Ishikawa (cell line): ENCODE measurements around the gene PARP14.

Experiments used
- CEBPB ChIP-seq: IDR thresholded peaks from 2 replicates; pipeline ENCODE4 v1.6.1; 2012
- CREB1 ChIP-seq: IDR thresholded peaks from 2 replicates; pipeline ENCODE4 v1.6.1; 2012; ENCODE audit warnings: low read depth
- EP300 ChIP-seq: IDR thresholded peaks from 2 replicates; pipeline ENCODE4 v1.6.1; 2012; ENCODE audit warnings: borderline replicate concordance
- FOXM1 ChIP-seq: IDR thresholded peaks from 2 replicates; pipeline ENCODE4 v1.6.1; 2012; ENCODE audit warnings: low read depth, borderline replicate concordance
- MAX ChIP-seq: IDR thresholded peaks from 2 replicates; pipeline ENCODE4 v1.6.1; 2012
- NFIC ChIP-seq: IDR thresholded peaks from 2 replicates; pipeline ENCODE4 v1.6.1; 2012
- RAD21 ChIP-seq: IDR thresholded peaks from 2 replicates; pipeline ENCODE4 v1.6.1; 2012; ENCODE audit warnings: low read depth
- REST ChIP-seq: IDR thresholded peaks from 2 replicates; pipeline ENCODE4 v1.6.1; 2012; ENCODE audit warnings: low read depth, mild to moderate bottlenecking
- TAF1 ChIP-seq: IDR thresholded peaks from 2 replicates; pipeline ENCODE4 v1.6.1; 2012; ENCODE audit warnings: low read depth, mild to moderate bottlenecking
- TCF12 ChIP-seq: IDR thresholded peaks from 2 replicates; pipeline ENCODE4 v1.6.1; 2012; ENCODE audit warnings: low read depth
- TEAD4 ChIP-seq: IDR thresholded peaks from 2 replicates; pipeline ENCODE4 v1.6.1; 2012
- USF1 ChIP-seq: IDR thresholded peaks from 2 replicates; pipeline ENCODE4 v1.6.1; 2012
- YY1 ChIP-seq: IDR thresholded peaks from 2 replicates; pipeline ENCODE4 v1.6.1; 2012; ENCODE audit warnings: low read depth
- ZBTB7A ChIP-seq: IDR thresholded peaks from 2 replicates; pipeline ENCODE4 v1.6.1; 2012; ENCODE audit warnings: low read depth

PARP14 gene

GRCh38 chr3:122776675-122777468 is 96.2 kb downstream of the PARP14 start:
- TF ChIP-seq MAX (no peak), CEBPB (no peak), RAD21 (no peak), FOXM1 (no peak), EP300 (no peak), REST (no peak), CREB1 (no peak), YY1 (no peak), USF1 (no peak), TAF1 (no peak)

- no peak for TF ChIP-seq REST
- TF ChIP-seq MAX = no peak
- no peak for TF ChIP-seq CREB1
- TF ChIP-seq TEAD4 = no peak
- TF ChIP-seq RAD21 = no peak
- TF ChIP-seq TAF1 = no peak
- no peak for TF ChIP-seq YY1
- no peak for TF ChIP-seq EP300
- no peak for TF ChIP-seq CEBPB
- TF ChIP-seq ZBTB7A = no peak
- no peak for TF ChIP-seq TCF12
- TF ChIP-seq FOXM1 = no peak
- no peak for TF ChIP-seq NFIC
These were observed 96.9 kb downstream of the PARP14 start for GRCh38 chr3:122777563-122777962.
